GM18505 (cell line): ENCODE results near the gene BICC1.

Source experiments
- ATAC-seq: cut with Tn5 transposase; IDR thresholded peaks from one replicate; pipeline ENCODE4 v1.9.1; 2021; ENCODE audit not compliant: unreplicated experiment
- POLR2A ChIP-seq: IDR thresholded peaks from 4 replicates; pipeline ENCODE4 v1.6.1; 2011; ENCODE audit warnings: borderline replicate concordance; ENCODE audit not compliant: insufficient read depth, insufficient read length; ENCODE audit errors: extremely low read depth

BICC1 gene

GRCh38 chr10:58512491-58513187, at the start of gene BICC1:
TSS of gene BICC1 (plus strand) at chr10:58512872. CDS start at chr10:58513144, 272 bp downstream.
- no peak for ATAC-seq

GRCh38 chr10:58464956-58465355, 47.7 kb upstream of the BICC1 start:
- no peak for TF ChIP-seq POLR2A
- ATAC-seq: no peak

More at GRCh38 chr10:58512491-58513187, at the start of gene BICC1:
- no peak for TF ChIP-seq POLR2A

DNA sequence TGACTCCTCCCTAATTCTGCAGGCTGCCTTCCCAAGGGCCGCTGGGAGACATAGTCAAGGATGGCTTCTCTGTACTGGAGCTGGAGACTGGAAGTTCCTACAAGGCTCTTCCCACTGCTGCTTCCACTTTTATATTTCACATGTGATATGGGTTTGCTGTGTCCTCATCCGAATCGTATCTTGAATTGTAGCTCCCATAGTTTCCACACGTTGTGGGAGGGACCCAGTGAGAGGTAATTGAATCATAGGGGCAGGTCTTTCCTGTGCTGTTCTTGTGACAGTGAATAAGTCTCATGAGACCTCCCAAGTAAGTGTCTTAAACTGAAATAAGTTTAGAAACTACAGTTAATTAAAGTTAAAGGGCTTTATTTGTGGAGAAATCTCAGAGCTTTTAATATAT, 47.0 kb upstream of the BICC1 start:
- no peak for TF ChIP-seq POLR2A
- no peak for ATAC-seq

DNA sequence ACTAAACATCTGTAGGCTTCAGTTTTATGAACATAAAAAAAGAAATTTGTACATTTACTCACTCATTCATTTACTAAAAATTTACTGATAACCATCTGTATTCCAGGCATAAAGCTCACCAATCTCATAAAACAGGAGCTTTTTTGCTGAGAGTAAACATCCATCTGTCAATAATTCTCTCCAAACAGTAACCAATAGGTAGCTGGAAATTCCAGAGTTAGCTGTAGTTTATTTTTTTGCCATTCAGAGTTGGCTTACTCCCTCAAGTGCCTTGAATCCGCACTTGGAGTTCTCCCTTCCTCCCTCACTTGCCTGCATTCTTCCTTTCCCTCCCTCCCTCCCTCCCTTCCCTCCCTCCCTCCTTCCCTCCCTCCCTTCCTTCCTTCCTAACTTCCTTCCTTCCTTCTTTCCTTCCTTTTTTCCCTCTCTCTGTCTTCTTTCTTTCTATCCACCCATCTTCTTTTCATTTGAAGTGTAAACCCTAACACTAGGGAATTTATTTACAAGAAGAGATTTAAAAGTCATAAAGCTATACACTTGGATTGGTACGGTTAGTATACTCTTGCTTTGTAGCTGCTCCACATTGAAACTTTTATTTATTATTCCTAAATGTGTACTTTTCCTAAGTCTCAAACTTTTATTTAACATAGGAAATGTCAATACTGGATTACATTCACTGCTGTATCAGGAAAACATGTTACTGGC, 44.6 kb upstream of the BICC1 start:
- no peak for ATAC-seq
- no peak for TF ChIP-seq POLR2A

GRCh38 chr10:58473976-58474375, 38.7 kb upstream of the BICC1 start:
- no peak for TF ChIP-seq POLR2A
- ATAC-seq: no peak

- ATAC-seq: no peak
- TF ChIP-seq POLR2A: no peak
These were observed 37.1 kb upstream of the BICC1 start for GRCh38 chr10:58475322-58476277.

DNA sequence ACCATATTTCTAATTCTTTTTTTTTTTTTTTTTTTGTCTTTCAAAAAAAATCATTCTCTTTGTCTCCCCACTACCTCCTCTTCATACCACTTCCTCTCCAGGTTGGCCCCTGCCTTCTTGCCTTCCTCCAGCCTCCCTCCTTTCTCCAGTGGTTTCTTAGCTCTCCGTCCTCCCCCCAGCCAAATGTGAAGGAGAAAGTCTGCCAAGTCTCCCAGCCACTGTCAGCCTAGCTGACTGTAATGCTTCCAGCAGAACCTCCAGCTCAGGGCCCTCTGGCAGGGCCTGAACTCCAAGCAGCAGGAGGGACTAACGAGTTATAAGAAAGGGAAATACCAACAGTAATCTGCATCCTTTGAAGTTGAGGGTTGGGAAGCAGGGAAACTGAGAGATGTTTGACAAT, 35.5 kb upstream of the BICC1 start:
- ATAC-seq: no peak

DNA sequence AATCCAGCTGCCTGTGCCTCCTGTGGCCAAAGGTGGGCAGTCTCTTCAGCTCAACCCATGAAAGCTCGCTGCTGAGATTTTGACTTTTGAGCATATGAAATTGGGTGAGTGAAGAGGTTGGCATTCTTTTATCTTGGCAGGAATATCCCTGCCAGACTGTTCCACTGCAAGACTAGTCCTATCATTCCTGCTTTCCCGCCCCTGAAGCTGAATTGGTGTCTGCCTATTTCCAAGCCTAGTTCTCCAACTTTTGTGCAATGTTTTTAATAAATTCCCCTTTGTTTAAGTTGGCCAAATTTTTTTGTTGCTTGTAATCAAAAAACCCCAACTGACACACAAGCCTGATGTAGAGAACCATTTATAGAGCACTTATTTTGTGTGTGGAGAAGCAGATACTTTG, 34.8 kb upstream of the BICC1 start:
- ATAC-seq: no peak
- TF ChIP-seq POLR2A: no peak

More for the DNA sequence above, 35.5 kb upstream of the BICC1 start:
- no peak for TF ChIP-seq POLR2A

DNA sequence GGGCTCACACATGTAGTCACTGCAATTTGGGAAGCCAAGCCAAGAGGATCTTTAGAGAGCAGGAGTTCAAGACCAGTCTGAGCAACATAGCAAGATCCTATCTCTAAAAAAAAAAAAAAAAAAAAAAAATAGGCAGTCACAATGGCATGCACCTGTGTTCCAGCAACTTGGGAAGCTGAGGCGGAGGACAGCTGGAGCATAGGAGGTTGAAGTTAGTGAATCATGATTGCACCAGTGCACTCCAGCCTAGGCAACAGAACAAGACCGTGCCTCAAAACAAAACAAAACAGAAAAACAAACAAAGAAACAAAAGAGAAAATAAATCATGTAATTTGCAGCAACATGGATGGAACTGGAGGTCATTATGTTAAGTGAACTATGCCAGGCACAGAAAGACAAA, 33.6 kb upstream of the BICC1 start:
- no peak for TF ChIP-seq POLR2A
- ATAC-seq: no peak

GRCh38 chr10:58480321-58480720, 32.4 kb upstream of the BICC1 start:
- no peak for ATAC-seq

GRCh38 chr10:58481569-58482109, 31.0 kb upstream of the BICC1 start:
- ATAC-seq: no peak
- no peak for TF ChIP-seq POLR2A

More at GRCh38 chr10:58480321-58480720, 32.4 kb upstream of the BICC1 start:
- no peak for TF ChIP-seq POLR2A

DNA sequence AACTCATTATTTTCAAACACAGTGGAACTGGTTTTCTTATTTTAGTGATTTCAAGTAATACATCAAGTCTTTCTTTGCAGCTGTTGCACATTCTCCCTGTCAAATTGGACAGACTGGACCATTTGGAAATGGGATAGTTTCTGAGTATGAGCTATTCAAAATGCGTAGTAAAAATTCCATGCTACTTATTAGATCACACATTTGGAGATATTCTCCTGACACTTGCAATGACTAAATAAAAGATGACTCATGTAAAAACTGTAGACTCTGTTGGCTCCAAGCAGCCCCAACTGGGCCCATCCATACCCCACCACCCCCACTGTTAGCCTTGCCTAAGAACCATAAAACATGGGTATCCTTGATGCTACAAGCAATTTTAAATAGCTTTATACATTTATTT, 25.9 kb upstream of the BICC1 start:
- TF ChIP-seq POLR2A: no peak
- ATAC-seq: no peak

DNA sequence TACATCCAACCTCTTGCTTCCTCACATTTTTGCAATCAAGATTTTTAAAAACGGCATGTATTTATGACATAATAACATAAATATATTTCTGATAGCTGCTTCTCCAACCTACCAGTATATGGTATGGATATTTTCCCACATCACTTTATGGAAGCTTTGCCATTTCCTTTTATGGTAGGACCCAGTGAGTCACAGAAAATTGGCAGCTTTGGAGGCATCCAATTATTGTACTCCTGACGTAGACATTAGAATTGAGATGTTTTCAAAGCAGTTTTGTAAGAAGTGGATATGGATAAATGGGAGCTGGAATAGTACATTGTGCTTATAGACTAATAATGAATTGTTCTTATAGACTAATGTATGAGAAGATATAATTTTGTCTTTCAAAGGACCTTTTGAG, 23.8 kb upstream of the BICC1 start:
- no peak for ATAC-seq
- no peak for TF ChIP-seq POLR2A
